Stimulated activated CD4-positive, alpha-beta T cell treated with anti-CD3 and anti-CD28 coated beads, Interleukin-2, amount 100 ng/mL, for 24 hours (primary cell): ENCODE results near the gene AKT1S1.

Source experiments
- DNase-seq, 2 donors: peaks; one replicate each; pipeline ENCODE4 v3.0.0-alpha.2; 2020

Gene AKT1S1

DNA sequence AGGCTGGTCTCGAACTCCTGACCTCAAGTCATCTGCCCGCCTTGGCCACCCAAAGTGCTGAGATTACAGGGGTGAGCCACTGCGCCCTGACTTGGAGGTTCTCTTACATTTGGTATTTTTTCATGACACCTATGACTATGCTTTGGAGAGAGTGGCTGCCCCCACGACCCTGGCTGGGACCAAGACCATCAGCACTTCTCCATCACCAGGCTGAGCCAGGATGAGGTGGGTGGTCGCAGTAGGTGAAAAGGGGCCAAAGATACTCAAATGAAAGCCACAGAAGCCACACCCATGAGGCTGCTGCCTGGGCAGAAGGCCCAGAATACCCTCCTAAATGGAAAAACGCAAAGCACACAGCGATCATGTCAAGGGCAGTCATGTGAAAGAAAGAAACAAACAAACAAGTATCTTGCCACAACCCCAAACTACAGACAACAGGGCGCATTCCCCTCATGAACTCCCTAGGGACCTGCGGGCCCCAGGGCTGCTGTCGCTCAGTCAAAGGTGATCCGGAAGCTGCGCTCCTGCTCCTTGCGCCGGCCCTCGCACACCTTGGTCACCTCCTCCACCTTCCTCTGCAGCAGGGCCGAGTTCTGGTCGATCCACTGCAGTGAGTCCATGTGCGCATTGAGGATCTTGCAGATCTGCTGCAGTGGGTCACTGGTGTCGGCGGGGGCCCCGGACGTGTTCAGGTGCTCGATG is 30.7 kb upstream of the AKT1S1 start:
- DNase-seq: no peak

DNA sequence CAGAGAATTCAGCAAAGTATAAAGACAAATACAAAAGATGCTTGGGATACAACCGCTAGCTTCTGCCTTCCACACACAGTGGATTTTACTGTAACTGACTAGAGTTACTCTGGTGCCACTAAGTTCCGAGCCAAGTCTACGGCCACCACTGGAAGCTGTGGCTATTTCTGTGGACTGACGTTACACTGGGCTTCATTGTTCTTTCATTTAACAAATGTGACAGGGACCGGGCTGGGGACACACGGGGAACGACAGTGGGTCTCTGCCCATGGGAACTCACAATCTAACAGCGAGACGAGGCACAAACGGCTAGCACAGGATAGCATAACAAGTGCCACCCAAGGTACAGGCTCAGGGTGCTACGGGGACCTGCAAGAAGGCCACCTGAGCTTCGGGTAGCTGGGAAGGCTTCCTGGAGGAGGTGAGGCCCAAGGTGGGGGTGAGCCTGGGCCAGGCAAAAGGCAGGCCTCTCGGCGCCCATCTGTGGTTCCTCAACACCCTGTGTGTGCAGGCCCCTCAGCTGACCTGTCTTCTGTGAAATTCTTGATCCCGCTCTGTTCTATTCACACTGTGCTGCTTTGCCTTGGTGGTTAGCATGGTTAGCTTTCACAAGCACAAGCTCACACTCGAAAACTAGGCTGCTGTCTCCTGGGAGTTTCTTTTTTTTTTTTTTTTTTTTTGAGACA is 29.9 kb upstream of the AKT1S1 start:
- DNase-seq: no peak

DNA sequence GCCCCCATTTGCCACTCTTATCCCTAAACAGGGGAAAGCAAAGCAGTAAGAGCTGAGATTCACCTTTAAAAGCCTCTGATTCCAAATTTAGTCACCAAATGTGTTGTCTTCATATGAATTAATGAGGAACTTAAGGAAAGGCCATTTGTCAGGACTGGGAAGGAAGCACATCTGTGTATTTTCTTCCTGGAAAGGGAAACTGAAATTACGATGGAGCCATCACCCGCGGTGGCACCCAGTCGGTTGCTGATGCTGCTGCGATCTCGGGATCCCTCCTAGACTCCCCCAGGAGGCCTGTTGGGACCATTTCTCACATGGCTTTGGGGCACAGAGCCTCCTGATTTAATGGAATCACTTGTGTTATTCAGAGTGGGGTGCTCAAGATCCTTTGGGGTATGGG is 27.0 kb upstream of the AKT1S1 start:
- DNase-seq: no peak

DNA sequence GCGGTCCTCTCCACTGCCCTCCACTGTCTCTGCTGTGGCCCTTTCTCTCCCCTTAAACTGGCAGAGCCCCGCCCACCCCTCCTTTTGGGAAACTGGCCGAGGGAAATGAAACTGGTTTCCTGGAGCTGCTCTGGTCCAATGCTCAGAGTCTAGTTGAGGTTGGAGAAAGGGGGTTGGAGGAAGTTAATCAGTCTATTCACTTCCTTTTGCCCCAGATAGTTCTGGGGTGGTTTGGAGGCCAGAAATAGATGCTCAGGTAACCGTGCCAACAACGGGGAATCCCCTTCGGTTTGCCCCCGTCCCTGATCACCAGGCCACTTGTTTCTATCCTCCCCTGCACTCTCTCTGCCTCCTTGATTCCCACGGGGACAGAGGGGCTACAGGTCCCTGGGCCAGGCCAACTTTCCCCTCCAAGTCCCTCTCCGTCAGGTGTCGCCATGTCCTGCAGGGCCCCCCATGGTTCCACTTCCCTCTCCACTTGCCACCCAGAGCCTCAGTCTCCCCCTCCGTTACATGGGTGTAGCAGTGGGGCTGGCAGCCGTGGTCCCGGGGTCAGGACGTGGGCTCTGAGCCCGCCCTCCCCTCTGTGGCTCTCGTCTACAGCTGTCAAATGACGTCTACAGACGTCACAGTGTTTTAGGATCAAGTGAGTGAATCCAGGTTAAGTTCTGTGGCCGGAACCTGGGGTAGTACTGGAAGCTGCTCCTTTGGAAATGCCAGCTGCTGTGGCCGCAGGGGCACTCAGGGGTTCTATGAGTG is 19.9 kb upstream of the AKT1S1 start, which contains the start of gene IL4I1:
TSS of gene IL4I1 (minus strand) at position 25 of the 759 bp plus-strand sequence. CDS start 727 bp downstream, outside the sequence.
- peak; percentile 65 to 72 for DNase-seq

DNA sequence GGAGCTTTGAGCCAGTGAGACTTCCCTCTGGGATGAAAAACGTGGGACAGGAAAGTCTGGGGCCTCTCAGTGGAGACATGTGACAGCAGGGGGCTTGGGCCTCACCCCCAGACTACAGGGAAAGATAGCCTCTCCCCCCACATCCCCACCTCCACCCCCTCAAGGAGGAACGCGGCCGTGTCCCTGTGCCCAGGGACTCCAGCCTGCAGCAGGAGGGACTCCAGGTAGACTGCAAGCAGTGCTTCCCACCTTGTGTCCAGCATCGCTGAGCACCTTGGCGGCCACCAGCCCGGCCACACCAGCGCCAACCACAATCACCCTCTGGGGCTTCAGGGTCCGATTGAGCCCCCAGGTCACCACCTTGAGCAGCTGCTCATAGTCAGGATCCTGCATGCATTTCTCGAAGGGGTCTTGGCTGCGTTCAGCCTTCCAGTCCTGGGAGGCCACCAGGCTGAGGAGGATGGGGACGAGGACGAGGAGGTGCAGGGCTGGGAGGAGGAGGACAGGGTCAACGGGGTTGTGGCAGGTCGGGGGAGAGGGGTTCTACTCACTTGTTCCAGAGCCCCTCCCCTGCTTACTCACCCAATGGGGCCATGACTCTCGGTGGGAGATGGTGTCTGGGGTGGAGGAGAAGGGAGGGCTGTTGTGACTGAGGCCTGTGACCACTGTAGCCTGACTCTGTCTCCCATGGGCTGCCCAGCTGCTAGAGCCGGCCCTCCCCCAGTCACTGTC is 18.6 kb upstream of the AKT1S1 start:
- DNase-seq: peak in 1 of 2 donors; percentile 49

DNA sequence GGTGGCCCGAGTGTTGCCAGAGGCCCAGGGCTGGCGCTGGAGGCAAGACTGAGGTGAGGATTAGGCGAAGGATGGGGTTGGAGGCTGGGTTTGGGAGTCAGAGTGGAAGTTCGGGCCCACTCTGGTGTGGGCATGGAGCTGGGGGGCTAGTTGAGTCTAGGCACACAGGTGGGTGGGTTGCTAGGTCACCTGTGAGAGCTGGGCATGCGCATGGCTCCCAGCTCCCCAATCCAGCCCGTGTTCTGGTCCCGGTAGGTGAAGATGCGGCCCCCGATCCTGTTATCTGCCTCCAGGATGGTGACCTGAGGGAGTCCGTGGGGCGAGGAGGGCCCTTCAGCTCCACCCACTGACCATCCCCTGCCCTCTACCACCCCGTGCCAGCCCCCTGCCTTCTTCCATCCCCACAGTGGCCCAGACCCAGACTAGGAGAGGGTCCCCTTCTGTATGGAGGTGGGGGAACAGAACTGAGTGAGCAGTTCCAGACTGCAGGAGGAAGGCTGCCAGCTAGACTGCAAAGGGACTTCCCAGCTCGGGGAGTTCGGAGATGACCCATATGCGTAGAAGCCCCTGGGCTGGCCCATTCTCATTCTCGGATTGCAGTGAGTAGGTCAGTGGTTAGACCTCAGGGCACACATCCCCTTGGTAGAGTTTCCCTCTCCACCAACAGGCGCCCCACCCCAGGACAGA is 17.9 kb upstream of the AKT1S1 start:
- peak; percentile 54 to 58 for DNase-seq

DNA sequence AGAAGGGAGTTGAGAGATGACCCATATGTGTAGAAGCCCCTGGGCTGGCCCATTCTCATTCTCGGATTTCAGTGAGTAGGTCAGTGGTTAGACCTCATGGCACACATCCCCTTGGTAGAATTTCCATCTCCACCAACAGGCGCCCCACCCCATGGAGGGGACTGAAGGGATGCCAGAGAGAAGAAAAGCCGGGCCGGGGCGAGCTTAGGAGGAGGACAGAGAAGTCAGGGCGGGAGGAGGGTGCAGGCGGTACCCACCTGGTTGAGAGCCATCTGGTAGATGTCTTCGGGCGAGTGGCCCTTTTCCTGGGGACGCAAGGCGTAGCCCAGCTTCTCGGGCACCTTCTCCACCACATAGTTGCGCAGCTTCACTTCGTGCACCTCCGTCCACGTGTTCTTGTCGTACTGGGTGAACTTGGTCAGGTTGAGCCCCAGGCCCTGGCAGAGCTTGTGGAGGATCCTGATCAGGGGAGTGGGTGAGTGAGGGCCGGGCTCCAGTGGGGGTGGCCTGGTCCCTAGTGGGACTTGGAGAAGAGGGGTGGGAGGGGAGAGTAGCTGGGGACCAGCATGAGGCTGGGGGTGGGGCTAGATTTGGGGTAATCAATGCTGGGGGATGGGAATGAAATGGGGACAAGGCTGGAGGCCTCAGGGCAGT is 17.0 kb upstream of the AKT1S1 start:
- no peak for DNase-seq

DNA sequence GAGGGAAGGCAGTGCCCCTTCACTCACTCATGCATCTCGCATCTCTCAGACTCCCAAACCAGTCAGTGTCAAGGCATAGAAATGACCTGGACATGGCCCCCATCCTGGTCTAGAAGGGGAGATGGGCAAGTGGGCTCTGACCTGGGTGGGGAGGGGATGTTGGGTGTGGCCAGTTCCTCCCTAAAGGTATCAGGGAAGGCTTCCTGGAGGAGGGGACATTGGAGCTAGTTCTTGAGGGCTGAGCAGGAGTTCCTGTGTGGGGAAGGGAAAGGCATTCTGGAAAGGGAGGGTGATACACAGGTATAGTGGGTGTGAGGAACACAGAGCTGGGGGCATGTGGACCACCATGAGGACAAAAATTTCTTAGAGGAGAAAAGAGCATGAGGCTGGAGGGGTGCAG is 15.6 kb upstream of the AKT1S1 start:
- DNase-seq: no peak

DNA sequence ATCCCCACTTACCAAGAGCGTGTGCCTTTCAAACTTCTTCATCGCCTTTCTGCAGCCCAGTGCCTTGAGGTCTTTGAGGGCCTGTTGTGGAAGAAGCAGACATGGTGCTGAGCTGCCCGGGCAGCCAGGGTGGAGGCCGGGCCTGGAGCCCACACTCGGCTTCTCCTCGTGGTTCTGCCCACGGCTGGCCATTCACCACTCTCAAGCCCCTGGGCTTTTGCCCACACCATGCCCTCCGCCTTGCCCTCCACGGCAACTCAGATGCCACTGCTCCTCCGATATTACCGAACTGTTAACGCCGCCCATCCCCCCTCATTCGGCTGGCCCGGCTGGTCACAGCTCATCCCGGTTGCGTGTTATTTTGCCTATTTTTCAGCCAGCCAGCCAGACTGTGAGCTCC is 14.2 kb upstream of the AKT1S1 start:
- no peak for DNase-seq

DNA sequence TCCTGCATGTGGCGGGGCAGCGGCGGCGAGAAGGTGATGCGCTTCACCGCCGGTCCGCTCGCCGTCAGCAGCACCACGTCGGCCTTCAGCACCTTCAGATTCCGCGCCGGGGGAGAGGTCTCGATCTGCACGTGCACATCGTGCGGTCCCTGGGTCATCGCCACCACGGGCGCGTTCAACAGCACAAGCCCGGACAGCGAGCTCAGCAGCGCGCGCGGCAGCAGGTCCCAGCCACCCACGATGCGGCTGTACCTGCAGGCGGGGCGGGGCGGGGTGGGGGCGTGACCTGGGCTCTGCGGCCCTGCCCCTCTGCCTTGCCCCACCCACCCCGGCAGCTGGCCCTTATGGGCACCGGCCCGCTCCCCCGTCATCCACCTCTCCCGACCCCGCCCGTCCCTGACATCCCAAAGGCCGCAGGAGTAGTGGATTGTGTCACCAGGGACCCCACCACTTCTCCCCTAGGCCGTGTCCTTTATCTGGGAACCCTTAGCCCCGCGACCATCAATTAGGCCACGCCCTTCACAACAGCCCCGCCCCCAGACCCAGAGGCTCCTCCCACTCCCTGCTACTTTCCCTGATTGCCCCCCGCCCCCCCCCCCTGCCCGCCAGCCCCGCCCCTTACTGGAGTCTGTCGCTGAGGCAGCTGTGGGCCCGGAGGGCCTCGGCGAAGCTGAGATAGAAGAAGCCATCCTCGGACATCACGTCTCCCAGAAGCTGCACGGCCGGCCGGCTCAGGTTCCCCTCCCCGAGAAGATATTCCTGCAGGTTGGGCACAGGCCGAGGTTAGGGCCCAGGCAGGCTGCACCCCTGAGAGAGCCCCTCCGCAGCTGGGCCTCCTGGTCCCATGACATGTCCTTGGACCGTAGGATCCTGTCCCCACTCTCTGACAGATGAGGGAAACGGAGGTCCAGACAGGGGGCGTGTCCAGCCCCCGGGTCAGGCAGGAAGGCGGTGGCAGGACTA is 13.5 kb upstream of the AKT1S1 start:
- peak; percentile 68 to 73 for DNase-seq

DNA sequence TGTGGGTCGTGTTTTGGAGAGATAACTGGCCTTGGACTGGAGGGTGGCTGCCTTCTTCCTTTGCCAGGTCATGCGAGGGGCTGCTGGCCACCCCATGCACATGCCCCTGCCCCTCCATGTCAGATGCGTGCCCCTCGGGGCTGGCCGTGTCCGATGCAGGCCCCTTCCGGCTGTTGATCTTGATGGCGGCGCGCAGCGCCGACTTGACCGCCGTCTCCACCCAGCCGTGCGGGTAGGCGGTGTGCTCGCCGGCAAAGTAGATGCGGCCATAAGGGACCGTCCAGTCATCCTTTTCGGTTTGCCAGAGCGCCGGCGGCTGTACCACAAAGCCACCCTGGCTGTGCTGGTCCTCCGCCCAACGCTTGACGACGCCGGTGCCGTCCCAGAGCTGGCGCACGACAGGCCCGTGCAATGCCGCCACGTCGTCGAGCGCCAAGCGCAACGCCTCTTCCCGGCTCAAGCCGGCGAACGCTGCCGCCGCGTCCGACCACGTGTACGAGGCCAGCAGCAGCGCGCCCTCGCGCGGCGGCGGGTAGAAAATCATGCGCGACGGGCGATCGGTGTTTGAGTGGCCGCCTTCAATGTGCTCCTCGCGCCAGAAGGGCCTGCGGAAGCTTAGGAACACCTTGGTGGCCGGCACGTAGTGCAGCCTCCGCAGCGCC is 12.7 kb upstream of the AKT1S1 start:
- DNase-seq: peak; percentile 76 to 78

DNA sequence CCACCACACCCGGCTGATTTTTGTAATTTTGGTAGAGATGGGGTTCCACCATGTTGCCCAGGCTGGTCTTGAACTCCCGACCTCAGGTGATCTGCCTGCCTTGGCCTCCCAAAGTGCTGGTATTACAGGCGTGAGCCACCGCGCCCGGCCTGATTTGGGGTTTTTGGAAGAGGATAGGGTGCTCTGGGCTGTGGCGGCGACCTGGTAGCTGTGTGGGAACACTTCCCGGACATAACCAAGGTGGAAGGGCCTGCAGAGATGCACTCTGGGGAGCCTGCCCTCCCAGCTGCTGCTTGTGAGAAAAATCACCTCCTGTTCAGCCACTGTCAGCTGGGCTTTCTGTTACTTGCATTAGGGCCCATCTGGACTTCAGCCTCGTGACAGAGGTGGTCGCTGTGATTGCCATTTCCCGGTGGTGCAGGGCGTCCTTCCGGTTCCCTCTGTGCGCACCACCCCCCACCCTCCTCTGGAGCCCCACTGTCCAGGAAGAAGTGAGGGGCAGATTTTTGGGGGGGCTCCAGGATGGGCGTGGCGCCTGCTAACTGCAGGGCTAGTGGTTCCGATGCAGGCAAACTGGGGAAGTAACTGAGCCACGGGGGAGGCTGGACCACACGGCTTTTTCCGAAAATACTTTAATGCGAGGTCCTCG is 12.0 kb upstream of the AKT1S1 start:
- DNase-seq: no peak

DNA sequence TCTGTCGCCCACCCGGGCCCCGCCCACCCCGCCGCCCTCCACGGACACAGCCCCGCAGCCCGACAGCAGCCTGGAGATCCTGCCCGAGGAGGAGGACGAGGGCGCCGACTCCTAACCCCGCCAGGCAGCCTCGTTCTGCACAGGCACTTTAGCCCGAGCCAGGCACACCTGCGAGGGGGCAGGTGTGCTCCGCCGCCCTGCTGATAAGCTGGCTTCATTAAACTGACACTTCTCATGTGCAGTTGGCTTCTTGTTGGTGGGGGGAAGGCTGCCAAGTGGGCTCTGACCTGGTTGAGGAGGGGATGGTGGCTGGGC is 11.3 kb upstream of the AKT1S1 start:
- DNase-seq: no peak

DNA sequence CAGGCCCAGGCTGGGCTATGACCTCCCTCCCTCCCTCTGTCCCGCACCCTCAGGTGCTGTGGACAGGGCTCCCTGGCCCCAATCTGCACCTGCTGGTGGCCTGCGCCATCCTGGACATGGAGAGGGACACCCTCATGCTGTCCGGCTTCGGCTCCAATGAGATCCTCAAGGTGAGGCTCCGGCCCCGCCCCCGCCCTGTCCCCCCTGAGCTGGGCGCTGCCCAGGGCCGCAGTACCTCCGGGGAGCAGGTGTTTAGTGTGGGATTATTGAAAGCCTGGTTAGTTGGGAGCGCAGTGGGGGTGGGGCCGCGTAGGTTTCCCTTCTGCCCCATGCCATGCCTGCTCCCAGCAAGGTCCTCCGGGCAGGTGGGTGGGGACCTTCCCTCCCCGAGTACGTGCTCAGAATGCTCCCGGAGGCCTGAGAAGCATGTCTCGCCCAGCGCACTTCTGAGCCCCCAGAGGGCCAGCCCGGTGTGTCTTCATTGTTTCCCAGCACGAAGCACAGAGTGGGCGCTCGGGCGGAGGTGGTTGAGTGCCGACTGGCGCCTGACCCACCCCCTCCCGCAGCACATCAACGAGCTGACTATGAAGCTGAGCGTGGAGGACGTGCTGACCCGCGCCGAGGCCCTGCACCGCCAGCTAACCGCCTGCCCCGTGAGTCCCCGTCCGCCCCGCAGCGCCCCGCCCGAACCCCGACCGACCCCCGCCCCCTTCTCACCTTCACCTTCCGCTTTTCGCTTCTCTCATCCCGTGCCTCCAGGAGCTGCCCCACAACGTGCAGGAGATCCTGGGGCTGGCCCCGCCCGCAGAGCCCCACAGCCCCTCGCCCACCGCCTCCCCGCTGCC is 10.7 kb upstream of the AKT1S1 start:
- no peak for DNase-seq

DNA sequence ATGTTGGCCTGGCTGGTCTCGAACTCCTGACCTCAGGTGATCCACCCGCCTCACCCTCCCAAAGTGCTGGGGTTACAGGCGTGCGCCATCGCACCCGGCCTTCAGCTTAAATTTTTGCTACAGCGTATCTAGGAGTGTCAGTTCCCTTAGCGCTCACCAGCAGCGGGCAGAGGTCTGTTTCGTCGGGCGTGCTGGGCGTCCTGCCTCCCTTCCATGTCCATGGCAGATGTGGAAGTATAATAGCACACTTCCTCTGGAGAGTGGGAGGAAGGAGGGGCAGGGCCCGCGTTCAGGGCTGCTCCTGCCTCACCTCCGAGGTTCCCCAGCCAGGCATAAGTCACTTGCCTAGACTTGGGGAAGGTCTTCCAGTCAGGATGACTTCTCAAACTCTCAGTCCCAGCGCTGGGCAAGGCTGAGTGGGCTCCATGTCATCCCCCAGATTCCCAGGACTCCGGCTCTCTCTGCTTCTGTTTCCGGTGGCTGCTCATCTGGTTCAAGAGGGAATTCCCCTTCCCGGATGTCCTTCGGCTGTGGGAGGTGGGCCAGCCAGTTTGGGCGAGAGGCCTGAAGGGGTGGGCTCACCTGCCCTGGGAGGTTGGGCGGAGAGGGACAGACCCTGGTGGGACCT is 10.0 kb upstream of the AKT1S1 start:
- DNase-seq: no peak

DNA sequence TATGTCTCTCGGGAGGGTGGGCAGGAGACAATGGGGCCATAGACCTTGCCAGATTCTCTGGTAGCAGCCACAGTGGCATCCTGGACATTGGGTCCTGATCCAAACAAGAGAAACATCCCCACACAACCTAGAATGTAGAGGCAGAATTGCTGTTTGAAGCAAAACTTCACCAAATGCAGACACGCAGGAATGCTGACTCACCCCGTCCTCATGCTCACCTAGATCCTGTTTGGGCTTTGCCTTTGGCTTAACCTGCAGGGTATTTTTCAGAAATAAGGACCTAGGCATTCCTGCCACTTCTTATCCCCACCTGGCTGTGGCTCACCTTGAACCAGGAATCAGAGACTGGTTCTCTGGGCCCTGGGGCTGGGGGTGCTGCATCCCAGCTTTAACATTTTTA is 7.6 kb upstream of the AKT1S1 start:
- no peak for DNase-seq

DNA sequence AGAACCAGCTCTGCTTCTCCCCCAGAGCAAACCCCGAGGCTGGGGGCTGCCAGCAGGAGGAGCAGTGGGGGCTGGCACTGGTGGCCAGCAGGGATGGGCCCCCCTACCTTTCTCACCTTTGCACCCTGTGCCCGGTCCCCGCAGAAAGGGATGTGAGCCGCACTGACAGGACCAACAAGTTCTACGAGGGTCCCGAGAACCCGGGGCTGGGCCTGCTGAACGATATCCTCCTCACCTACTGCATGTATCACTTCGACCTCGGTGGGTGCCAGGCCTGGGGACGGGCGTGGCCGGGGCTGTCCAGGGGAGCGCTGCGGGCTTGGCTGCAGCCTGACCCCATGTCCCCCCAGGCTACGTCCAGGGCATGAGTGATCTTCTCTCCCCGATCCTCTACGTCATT is 7.0 kb upstream of the AKT1S1 start:
- no peak for DNase-seq

DNA sequence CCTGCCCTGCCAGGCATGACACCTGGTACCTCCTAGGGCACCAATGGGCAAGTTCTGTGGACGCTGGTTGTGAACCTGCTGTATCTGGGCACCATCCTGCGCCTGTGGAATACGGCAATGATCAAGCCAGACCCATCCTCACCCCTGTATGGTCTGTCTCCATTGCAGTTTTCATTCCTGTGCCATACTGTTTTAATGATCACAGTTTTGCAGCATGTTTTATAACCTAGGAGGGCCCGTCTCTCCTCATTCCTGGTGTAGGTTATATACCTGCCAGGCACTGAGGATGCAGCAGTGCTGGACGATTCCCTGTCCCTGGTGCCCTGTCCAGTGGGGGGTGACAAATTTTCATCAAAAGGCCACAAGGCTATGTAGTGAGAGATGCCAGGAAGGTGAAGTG is 5.9 kb upstream of the AKT1S1 start:
- no peak for DNase-seq
